Measurements from ENCODE around the gene ATOX1. TPM values are rescaled to one million over a fixed set of nuclear protein-coding genes. Genes with fewer than 3 reads are reported as not detected.

Gene ATOX1
- polyA plus RNA-seq, 1 experiment: 156 TPM

- DNase-seq (ENCODE audit: low read depth): no peak
- H3K27me3 ChIP-seq (ENCODE audit: control insufficient read depth, insufficient read depth, low read length): no peaks in the 10 kb centered on the region
- ChIA-PET POLR2A (interaction anchor here (1.3 kb wide), 1 partner anchor 91 kb away, joined by 3 read pairs; no protein-coding TSS in a partner anchor), CTCF (no interaction called here)
- TF ChIP-seq CTCF (IDR thresholded peaks at IDR 0.05; ENCODE audit: insufficient read depth, low read depth, low read length): no peak
- H3K4me3 ChIP-seq (ENCODE audit: low read depth, low read length): no peak overlapping the region
- no peaks in the 10 kb centered on the region; the same call in 1 of the 2 replicates for H3K36me3 ChIP-seq (ENCODE audit: control insufficient read depth, insufficient read depth, low read length)
These were observed 16.7 kb upstream of the ATOX1 start for GRCh38 chr5:151775025-151775606.

GRCh38 chr5:151773951-151774350, 15.5 kb upstream of the ATOX1 start:
- CTCF ChIA-PET: interaction anchor here (0.6 to 0.7 kb wide), 2 partner anchors 23 to 753 kb away, joined by 4 to 5 read pairs; no protein-coding TSS in a partner anchor
- DNase-seq (ENCODE audit: low read depth): no peak
- Histone ChIP-seq H3K4me3 (ENCODE audit: low read depth, low read length) (peak overlapping the region; percentile 71), H3K36me3 (ENCODE audit: control insufficient read depth, insufficient read depth, low read length) (no peaks in the 10 kb centered on the region; the same call in 1 of the 2 replicates), H3K27me3 (ENCODE audit: control insufficient read depth, insufficient read depth, low read length) (no peaks in the 10 kb centered on the region)
- POLR2A ChIA-PET: interaction anchor here (0.6 to 1.3 kb wide), 3 partner anchors 10 to 113 kb away, joined by 3 read pairs; no protein-coding TSS in a partner anchor
- TF ChIP-seq CTCF (IDR thresholded peaks at IDR 0.05; ENCODE audit: insufficient read depth, low read depth, low read length): no peak

GRCh38 chr5:151772846-151773561, 14.6 kb upstream of the ATOX1 start:
- TF ChIP-seq CTCF (IDR thresholded peaks at IDR 0.05; ENCODE audit: insufficient read depth, low read depth, low read length): no peak
- Histone ChIP-seq H3K4me3 (ENCODE audit: low read depth, low read length) (peak overlapping the region; percentile 71), H3K36me3 (ENCODE audit: control insufficient read depth, insufficient read depth, low read length) (no peaks in the 10 kb centered on the region; the same call in 1 of the 2 replicates), H3K27me3 (ENCODE audit: control insufficient read depth, insufficient read depth, low read length) (no peaks in the 10 kb centered on the region)
- CTCF ChIA-PET: interaction anchor here (0.7 to 1.0 kb wide), 3 partner anchors 52 to 114 kb away, joined by 3 to 5 read pairs (median 5); no protein-coding TSS in a partner anchor
- DNase-seq (ENCODE audit: low read depth): no peak
- POLR2A ChIA-PET: interaction anchor here (1.0 kb wide), 1 partner anchor 112 kb away, joined by 3 read pairs; no protein-coding TSS in a partner anchor

- ChIA-PET POLR2A (interaction anchor here (1.1 to 1.2 kb wide), 2 partner anchors 73 to 75 kb away, joined by 3 to 5 read pairs; no protein-coding TSS in a partner anchor), CTCF (interaction anchor here (0.7 to 2.3 kb wide), 5 partner anchors 32 to 120 kb away, joined by 3 to 19 read pairs (median 5); no protein-coding TSS in a partner anchor)
- Histone ChIP-seq H3K4me3 (ENCODE audit: low read depth, low read length) (peak overlapping the region; percentile 71), H3K27me3 (ENCODE audit: control insufficient read depth, insufficient read depth, low read length) (no peaks in the 10 kb centered on the region), H3K36me3 (ENCODE audit: control insufficient read depth, insufficient read depth, low read length) (no peaks in the 10 kb centered on the region; the same call in 1 of the 2 replicates)
- DNase-seq (ENCODE audit: low read depth): no peak
- TF ChIP-seq CTCF (IDR thresholded peaks at IDR 0.05; ENCODE audit: insufficient read depth, low read depth, low read length): no peak
These were observed 13.8 kb upstream of the ATOX1 start for GRCh38 chr5:151772029-151772845.

Data from BJ (cell line).